ENCODE measurements around the gene GJA9. TPM values are rescaled to one million over a fixed set of nuclear protein-coding genes. Genes with fewer than 3 reads are reported as not detected.

GJA9 gene
- total and polyA plus RNA-seq, 2 of the 8 experiments (the other 6 are each of a cell fraction or from before 2014, with no cell fraction given), result not detected

GRCh38 chr1:38867208-38867607 is 14.2 kb downstream of the GJA9 start (continued):
- TF ChIP-seq ASH2L (IDR thresholded peaks at IDR 0.05; ENCODE audit: low read length), result no peak
- TF ChIP-seq KDM5A (IDR thresholded peaks at IDR 0.05; ENCODE audit: low read length), result no peak
- no peak for TF ChIP-seq SRF (IDR thresholded peaks at IDR 0.05; ENCODE audit: low read depth, low read length)
- TF ChIP-seq RNF2 (IDR thresholded peaks at IDR 0.05; ENCODE audit: borderline replicate concordance, low read depth, low read length, missing control alignments, poor library complexity, severe bottlenecking), result no peak
